Stomach (tissue), 9 donors: ENCODE results near the gene RYR1. TPM values are rescaled to one million over a fixed set of nuclear protein-coding genes. Genes with fewer than 3 reads are reported as not detected.

Source experiments
- DNase-seq, 2 donors: peaks; one replicate each; pipeline versions ENCODE4 v3.0.0 to v3.0.0-alpha.2; 2013 to 2019
- H3K27ac ChIP-seq, 5 donors: fragments of 200-600 bp in 4 of 5; sonication (generic) in 4 of 5; one replicate each; pipeline ENCODE4 v1.5.1; 2013 to 2019; ENCODE audit warnings: mild to moderate bottlenecking in 1 of 5, moderate library complexity in 1 of 5
- H3K27me3 ChIP-seq, 3 donors: fragments of 200-600 bp; sonication (generic); one replicate each; pipeline ENCODE4 v1.5.1; 2017 to 2019; ENCODE audit warnings: mixed run types in 1 of 3
- H3K36me3 ChIP-seq, 4 donors: fragments of 200-600 bp; sonication (generic); 1 replicate in 3 of 4; 2 replicates in 1 of 4; pipeline ENCODE4 v1.5.1; 2016 to 2019
- H3K4me1 ChIP-seq, 4 donors: fragments of 200-600 bp; sonication (generic); one replicate each; pipeline ENCODE4 v1.5.1; 2016 to 2019
- H3K4me3 ChIP-seq, 4 donors: fragments of 200-600 bp; sonication (generic) in 3 of 4; one replicate each; pipeline ENCODE4 v1.5.1; 2016 to 2019; ENCODE audit warnings: mild to moderate bottlenecking in 1 of 4
- H3K9me3 ChIP-seq, 4 donors: fragments of 200-600 bp; sonication (generic); one replicate each; pipeline ENCODE4 v1.5.1; 2016 to 2019
- CTCF ChIP-seq, 7 experiments: fragments of 450-650 bp in 4 of 7; fragments of 200-600 bp in 3 of 7; sonication (generic) in 3 of 7; IDR thresholded peaks; one replicate each; pipeline ENCODE4 v1.5.1; 2016 to 2019; ENCODE audit warnings: antibody characterized with exemption in 7 of 7, control low read depth in 2 of 7, mild to moderate bottlenecking in 1 of 7
- EP300 ChIP-seq: sonication (generic); formaldehyde crosslinking; IDR thresholded peaks from one replicate; pipeline ENCODE4 v1.6.1; 2017; ENCODE audit warnings: antibody characterized with exemption
- POLR2A ChIP-seq, 4 donors: fragments of 450-650 bp; IDR thresholded peaks; one replicate each; pipeline ENCODE4 v1.6.1; 2016; ENCODE audit warnings: antibody characterized with exemption in 4 of 4, control low read depth in 2 of 4, mild to moderate bottlenecking in 1 of 4, moderate library complexity in 1 of 4
- POLR2AphosphoS5 ChIP-seq, 3 donors: sonication (generic); formaldehyde crosslinking; IDR thresholded peaks; one replicate each; pipeline ENCODE4 v1.6.1; 2016; ENCODE audit warnings: antibody characterized with exemption in 3 of 3
- WGBS, 5 donors: extraction: QIAGEN DNeasy Blood & Tissue Kit in 3 of 5; methylation state at CpG; one replicate each; pipeline versions ENCODE4 v1.1.5 to v1.1.7; 2013 to 2018; 5-methylcytosine and 5-hydroxymethylcytosine counted together
- intact Hi-C: fragments of 100-400 bp; cut with DNase I; formaldehyde crosslinking; loops from one replicate; pipeline ENCODE4 v1.15.1; 2023; ENCODE audit warnings: low total_unique reads
- polyA plus RNA-seq, 3 donors: library from polyadenylated mRNA; stranded (reverse); fragments of 200-250 nt; gene quantifications; one replicate each; pipeline ENCODE4 v1.2.3, GENCODE V29; 2013
- total RNA-seq, 5 donors: library from RNA; depleted of rRNA; stranded (reverse); fragments of >200 nt; gene quantifications; one replicate each; pipeline versions ENCODE4 v1.1.0 to v1.2.3, GENCODE V29; 2014 to 2016
- donor health status: healthy with polysubstance abuse.
- donor health status: Bipolar disorder and iron deficiency.
- donor health status: healthy.

Gene RYR1
- total and polyA plus RNA-seq, 8 donors: under 0.01 to 10.7 (median 1.2) TPM

GRCh38 chr19:38395381-38396114, 37.9 kb upstream of the RYR1 start:
- TF ChIP-seq EP300 (no peak), POLR2AphosphoS5 (IDR thresholded peaks at IDR 0.05) (no peak), CTCF (IDR thresholded peaks at IDR 0.05) (no peak), POLR2A (IDR thresholded peaks at IDR 0.05) (no peak)
- no peaks in the 10 kb centered on the region for H3K9me3 ChIP-seq
- peak overlapping the region in 3 of 4 donors; percentile 18 to 33 (median 28) for H3K4me3 ChIP-seq
- intact Hi-C loops: no loop called here
- peak overlapping the region in 1 of 5 donors; percentile 2 for H3K27ac ChIP-seq
- no peaks in the 10 kb centered on the region for H3K36me3 ChIP-seq
- peaks cover 14 to 85% (median 51%) of the 10 kb centered on the region in 3 donors for H3K27me3 ChIP-seq
- peak in 1 of 2 donors; percentile 61 for DNase-seq
- peaks cover 0 to 17% (median 7%) of the 10 kb centered on the region in 4 donors for H3K4me1 ChIP-seq
- 4 to 23% (median 7%) methylated on average over 7 to 86 of the region's 86 CpGs for WGBS, 5 donors

GRCh38 chr19:38399081-38399480, 34.4 kb upstream of the RYR1 start:
- no peak for DNase-seq
- no peak for TF ChIP-seq POLR2AphosphoS5 (IDR thresholded peaks at IDR 0.05)
- TF ChIP-seq EP300: no peak
- TF ChIP-seq CTCF (IDR thresholded peaks at IDR 0.05): no peak
- TF ChIP-seq POLR2A (IDR thresholded peaks at IDR 0.05): no peak
- intact Hi-C loops: no loop called here
- 43 to 79% (median 58%) methylated on average over 5 to 9 of the region's 9 CpGs for WGBS, 5 donors
- no peak overlapping the region for H3K4me3 ChIP-seq
- peaks cover 2 to 28% (median 17%) of the 10 kb centered on the region in 4 donors for H3K4me1 ChIP-seq
- H3K9me3 ChIP-seq: no peaks in the 10 kb centered on the region
- peaks cover 14 to 69% (median 51%) of the 10 kb centered on the region in 3 donors for H3K27me3 ChIP-seq
- no peak overlapping the region for H3K27ac ChIP-seq
- no peaks in the 10 kb centered on the region for H3K36me3 ChIP-seq

- 42 to 79% (median 64%) methylated on average over 1 of the region's 1 CpG for WGBS, 5 donors
Measured at GRCh38 chr19:38399537-38399936, 34.0 kb upstream of the RYR1 start.

GRCh38 chr19:38400361-38400760, 33.1 kb upstream of the RYR1 start:
- WGBS, 5 donors: 67 to 82% (median 78%) methylated on average over 5 of the region's 5 CpGs
- H3K27me3 ChIP-seq: peaks cover 6 to 56% (median 40%) of the 10 kb centered on the region in 3 donors

More at GRCh38 chr19:38399537-38399936, 34.0 kb upstream of the RYR1 start:
- Histone ChIP-seq H3K27me3 (peaks cover 12 to 64% (median 48%) of the 10 kb centered on the region in 3 donors), H3K4me3 (no peak overlapping the region), H3K27ac (no peak overlapping the region), H3K36me3 (no peaks in the 10 kb centered on the region), H3K4me1 (peaks cover 7 to 31% (median 19%) of the 10 kb centered on the region in 4 donors), H3K9me3 (no peaks in the 10 kb centered on the region)
- no peak for DNase-seq
- no peak for TF ChIP-seq CTCF (IDR thresholded peaks at IDR 0.05)
- TF ChIP-seq POLR2A (IDR thresholded peaks at IDR 0.05): no peak
- TF ChIP-seq EP300: no peak
- TF ChIP-seq POLR2AphosphoS5 (IDR thresholded peaks at IDR 0.05): no peak
- intact Hi-C loops: no loop called here

More at GRCh38 chr19:38400361-38400760, 33.1 kb upstream of the RYR1 start:
- Histone ChIP-seq H3K4me3 (no peak overlapping the region), H3K27ac (no peak overlapping the region), H3K9me3 (no peaks in the 10 kb centered on the region), H3K36me3 (peaks cover 2 to 8% (median 5%) of the 10 kb centered on the region in 4 donors), H3K4me1 (peaks cover 10 to 27% (median 18%) of the 10 kb centered on the region in 4 donors)
- DNase-seq: no peak
- TF ChIP-seq POLR2A (IDR thresholded peaks at IDR 0.05) (no peak), CTCF (IDR thresholded peaks at IDR 0.05) (no peak), EP300 (no peak), POLR2AphosphoS5 (IDR thresholded peaks at IDR 0.05) (no peak)
- intact Hi-C loops: no loop called here
